Endothelial cell of umbilical vein (primary cell): Measurements from ENCODE around the gene CANT1. TPM values are rescaled to one million over a fixed set of nuclear protein-coding genes. Genes with fewer than 3 reads are reported as not detected.

Experiments
- BruUV-seq: library from RNA; stranded (reverse); fragments of 400-500 nt; replicated peaks from 2 replicates; lab custom pipeline; 2021; lab: Mats Ljungman, UMichigan
- CTCF ChIA-PET: fragments of 300-600, 350-600 bp; sonication (Branson Sonifier 250); formaldehyde crosslinking; loops from one replicate; lab custom pipeline; 2021; ENCODE audit warnings: antibody characterized with exemption, inconsistent platforms; lab: Charles Lee
- POLR2A ChIA-PET: fragments of 300-600, 350-600 bp; sonication (Branson Sonifier 250); formaldehyde crosslinking; loops from one replicate; lab custom pipeline; 2021; ENCODE audit warnings: antibody characterized with exemption, inconsistent platforms; lab: Charles Lee
- DNase-seq: peaks from one replicate; pipeline ENCODE4 v3.0.0-alpha.2; 2011; ENCODE audit warnings: low read depth, low spot score
- FAIRE-seq: peaks from 2 replicates; lab custom pipeline; 2011; peaks lifted over from hg19 to GRCh38; lab: Jason Lieb, UNC
- H2AFZ ChIP-seq: 2 replicates; pipeline ENCODE4 v1.6.0; 2012; ENCODE audit warnings: low read depth, low read length, control low read depth, inconsistent platforms
- H3K27ac ChIP-seq: 2 replicates; pipeline ENCODE4 v1.5.1; 2011; ENCODE audit warnings: low read depth, mild to moderate bottlenecking, control low read depth, low read length, moderate library complexity; ENCODE audit not compliant: insufficient read depth
- H3K27me3 ChIP-seq, 2 experiments: 2 replicates each; pipeline versions ENCODE4 v1.6.0 to v1.6.1; 2011; ENCODE audit warnings: low read length in 2 of 2, mixed read lengths in 1 of 2; ENCODE audit not compliant: control insufficient read depth in 2 of 2, insufficient read depth in 2 of 2
- H3K36me3 ChIP-seq, 2 experiments: 2 replicates in 1 of 2; 3 replicates in 1 of 2; pipeline ENCODE4 v1.5.1; 2011; ENCODE audit warnings: low read length in 2 of 2, mild to moderate bottlenecking in 1 of 2, moderate library complexity in 1 of 2; ENCODE audit not compliant: control insufficient read depth in 2 of 2, insufficient read depth in 2 of 2; ENCODE audit errors: extremely low read depth in 1 of 2
- H3K4me1 ChIP-seq: 3 replicates; pipeline ENCODE4 v1.5.1; 2011; ENCODE audit warnings: mild to moderate bottlenecking, low read length; ENCODE audit not compliant: control insufficient read depth, insufficient read depth; ENCODE audit errors: extremely low read depth
- H3K4me2 ChIP-seq: 2 replicates; pipeline ENCODE4 v1.6.1; 2011; ENCODE audit warnings: low read length, control low read depth, mixed read lengths; ENCODE audit not compliant: insufficient read depth
- H3K4me3 ChIP-seq, 3 experiments: fragments of 200-600 bp in 1 of 3; sonication (generic), shearing (Covaris generic) in 1 of 3; replicated peaks in 1 of 3; 2 replicates each; pipeline ENCODE4 v1.5.1; 2011 to 2016; ENCODE audit warnings: control low read depth in 3 of 3, low read length in 3 of 3, mild to moderate bottlenecking in 2 of 3, inconsistent platforms in 1 of 3, low read depth in 1 of 3, moderate library complexity in 1 of 3; ENCODE audit not compliant: insufficient read depth in 1 of 3
- H3K79me2 ChIP-seq: 2 replicates; pipeline ENCODE4 v1.6.0; 2012; ENCODE audit warnings: low read length, inconsistent platforms; ENCODE audit not compliant: control insufficient read depth, insufficient read depth
- H3K9ac ChIP-seq: replicated peaks from 2 replicates; pipeline ENCODE3; 2011; ENCODE audit warnings: low read length, control low read depth; ENCODE audit not compliant: insufficient read depth; ENCODE audit errors: extremely low read depth
- H3K9me1 ChIP-seq: replicated peaks from 3 replicates; pipeline ENCODE4 v1.6.0; 2011; ENCODE audit warnings: mild to moderate bottlenecking, low read length; ENCODE audit not compliant: control insufficient read depth, insufficient read depth; ENCODE audit errors: extremely low read depth
- H3K9me3 ChIP-seq: replicated peaks from 2 replicates; pipeline ENCODE4 v1.5.1; 2012; ENCODE audit warnings: low read length, inconsistent platforms; ENCODE audit not compliant: control insufficient read depth, insufficient read depth
- H4K20me1 ChIP-seq: replicated peaks from 2 replicates; pipeline ENCODE3; 2011; ENCODE audit warnings: mild to moderate bottlenecking, low read length; ENCODE audit not compliant: control insufficient read depth, insufficient read depth; ENCODE audit errors: extremely low read depth
- EZH2 ChIP-seq: IDR thresholded peaks from 2 replicates; pipeline ENCODE4 v1.6.1; 2012; ENCODE audit warnings: borderline replicate concordance, low read depth, mild to moderate bottlenecking, moderate library complexity, low read length, inconsistent platforms; ENCODE audit not compliant: severe bottlenecking
- FOS ChIP-seq: IDR thresholded peaks from 2 replicates; pipeline ENCODE4 v1.6.1; 2011; ENCODE audit warnings: mild to moderate bottlenecking, low read length, moderate library complexity, borderline replicate concordance; ENCODE audit not compliant: insufficient read depth
- GATA2 ChIP-seq: IDR thresholded peaks from 2 replicates; pipeline ENCODE4 v1.7.0; 2011; ENCODE audit warnings: low read depth, mild to moderate bottlenecking, moderate library complexity, mixed read lengths, low read length; ENCODE audit not compliant: insufficient read length, insufficient read depth
- JUN ChIP-seq: IDR thresholded peaks from 2 replicates; pipeline ENCODE4 v1.6.1; 2011; ENCODE audit warnings: borderline replicate concordance, low read depth; ENCODE audit not compliant: insufficient read length, insufficient read depth
- MYC ChIP-seq: IDR thresholded peaks from one replicate; pipeline ENCODE4 v1.6.1; 2011; ENCODE audit warnings: mild to moderate bottlenecking, low read depth, low read length
- POLR2A ChIP-seq: IDR thresholded peaks from 2 replicates; pipeline ENCODE4 v1.6.1; 2012; ENCODE audit warnings: low read depth, mild to moderate bottlenecking, control low read depth, low read length
- POLR2AphosphoS5 ChIP-seq: IDR thresholded peaks from 2 replicates; pipeline ENCODE4 v1.6.1; 2012; ENCODE audit warnings: low read depth, mild to moderate bottlenecking, control low read depth, low read length, moderate library complexity; ENCODE audit not compliant: insufficient read depth
- dilution Hi-C: fragments of 300-500 bp; cut with MboI; formaldehyde crosslinking; loops from one replicate; pipeline ENCODE4 v1.15.0; 2019; ENCODE audit warnings: low sequenced_read_pairs; ENCODE audit not compliant: extremely low pct_ligation_motif_present
- intact Hi-C: fragments of 100-400 bp; cut with micrococcal nuclease; formaldehyde crosslinking; loops from one replicate; pipeline ENCODE4 v1.10.0; 2022
- polyA plus RNA-seq, 4 experiments: library from polyadenylated mRNA; depleted of rRNA in 3 of 4; stranded (reverse) in 3 of 4; unstranded in 1 of 4; fragments of >200 nt; gene quantifications; 2 replicates each; pipeline versions ENCODE4 v1.2.1 to v1.2.3, GENCODE V29; 2011 to 2012; ENCODE audit warnings: missing spikeins in 1 of 4
- total RNA-seq: library from RNA; stranded (reverse); gene quantifications from 2 replicates; pipeline ENCODE4 v1.2.3, GENCODE V29; 2021
- TF ChIP-seq, protein P1 (sequence below), 2 donors: IDR thresholded peaks; 1 replicate in 1 of 2; 2 replicates in 1 of 2; pipeline ENCODE4 v1.5.1; 2011; ENCODE audit warnings: low read length in 2 of 2, mild to moderate bottlenecking in 2 of 2, moderate library complexity in 2 of 2, control low read depth in 1 of 2, inconsistent platforms in 1 of 2, low read depth in 1 of 2; ENCODE audit not compliant: insufficient read depth in 1 of 2; ENCODE audit errors: extremely low read depth in 1 of 2
- TF ChIP-seq, protein P2 (sequence below): IDR thresholded peaks from 2 replicates; pipeline ENCODE4 v1.6.1; 2011; ENCODE audit not compliant: insufficient read depth, insufficient read length

Gene CANT1
- total and polyA plus RNA-seq, 2 donors (not counting 3 experiments of a cell fraction or from before 2014, with no cell fraction given) = 85.0 to 93.6 TPM

DNA sequence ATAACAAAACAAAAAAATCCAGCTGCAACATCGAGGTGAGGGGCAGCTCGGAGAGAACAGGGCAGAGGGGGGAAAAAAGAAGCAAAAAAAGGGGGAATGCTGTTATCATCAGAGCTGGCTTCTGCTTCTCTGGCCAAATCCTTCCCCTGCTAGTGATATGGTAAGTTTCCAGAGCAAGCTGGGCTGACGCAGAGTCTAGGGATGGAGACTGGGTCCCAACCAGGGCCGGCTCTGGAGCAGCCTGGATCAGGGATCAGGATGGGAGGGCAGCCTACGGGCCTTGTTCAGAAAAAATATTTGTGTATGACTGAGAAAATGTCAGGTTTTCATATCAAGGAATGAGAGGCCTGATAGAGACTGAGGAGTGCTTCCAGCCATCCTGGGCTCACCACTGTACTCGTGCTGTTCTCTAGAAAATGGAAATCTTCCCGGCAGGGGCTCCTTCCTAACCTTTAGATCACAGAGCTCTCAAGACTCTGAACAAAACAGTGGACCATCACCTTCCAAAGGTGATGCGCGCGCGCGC, 13.7 kb upstream of the CANT1 start:
- dilution Hi-C loops = no loop called here
- no peaks in the 10 kb centered on the region for H3K9me1 ChIP-seq
- H4K20me1 ChIP-seq = no peaks in the 10 kb centered on the region
- H3K79me2 ChIP-seq = no peaks in the 10 kb centered on the region
- H3K9ac ChIP-seq = no peak overlapping the region
- H3K4me2 ChIP-seq = no peak overlapping the region
- intact Hi-C loops = no loop called here
- DNase-seq (no peak), FAIRE-seq (no peak)
- peaks cover 0 to 10% of the 10 kb centered on the region in 2 experiments for H3K27me3 ChIP-seq
- H3K4me3 ChIP-seq = no peak overlapping the region
- no peak overlapping the region for H2AFZ ChIP-seq
- H3K27ac ChIP-seq = no peak overlapping the region
- no TSS peak for BruUV-seq
- CTCF ChIA-PET = interaction anchor here (1.1 to 3.7 kb wide), 3 partner anchors 13 to 22 kb away, joined by 4 to 75 read pairs (median 15); no protein-coding TSS in a partner anchor
- H3K4me1 ChIP-seq = peaks cover 28% of the 10 kb centered on the region
- H3K36me3 ChIP-seq = no peaks in the 10 kb centered on the region
- no peaks in the 10 kb centered on the region for H3K9me3 ChIP-seq
- TF ChIP-seq JUN (no peak), EZH2 (no peak), POLR2A (no peak), GATA2 (no peak), MYC (no peak), FOS (no peak), POLR2AphosphoS5 (no peak)
- TF ChIP-seq, protein P1, sequence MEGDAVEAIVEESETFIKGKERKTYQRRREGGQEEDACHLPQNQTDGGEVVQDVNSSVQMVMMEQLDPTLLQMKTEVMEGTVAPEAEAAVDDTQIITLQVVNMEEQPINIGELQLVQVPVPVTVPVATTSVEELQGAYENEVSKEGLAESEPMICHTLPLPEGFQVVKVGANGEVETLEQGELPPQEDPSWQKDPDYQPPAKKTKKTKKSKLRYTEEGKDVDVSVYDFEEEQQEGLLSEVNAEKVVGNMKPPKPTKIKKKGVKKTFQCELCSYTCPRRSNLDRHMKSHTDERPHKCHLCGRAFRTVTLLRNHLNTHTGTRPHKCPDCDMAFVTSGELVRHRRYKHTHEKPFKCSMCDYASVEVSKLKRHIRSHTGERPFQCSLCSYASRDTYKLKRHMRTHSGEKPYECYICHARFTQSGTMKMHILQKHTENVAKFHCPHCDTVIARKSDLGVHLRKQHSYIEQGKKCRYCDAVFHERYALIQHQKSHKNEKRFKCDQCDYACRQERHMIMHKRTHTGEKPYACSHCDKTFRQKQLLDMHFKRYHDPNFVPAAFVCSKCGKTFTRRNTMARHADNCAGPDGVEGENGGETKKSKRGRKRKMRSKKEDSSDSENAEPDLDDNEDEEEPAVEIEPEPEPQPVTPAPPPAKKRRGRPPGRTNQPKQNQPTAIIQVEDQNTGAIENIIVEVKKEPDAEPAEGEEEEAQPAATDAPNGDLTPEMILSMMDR (IDR thresholded peaks at IDR 0.05; ENCODE audit: extremely low read depth in 1 of 2, insufficient read depth in 1 of 2, low read depth in 1 of 2, low read length in 2 of 2) = no peak
- TF ChIP-seq, protein P2, sequence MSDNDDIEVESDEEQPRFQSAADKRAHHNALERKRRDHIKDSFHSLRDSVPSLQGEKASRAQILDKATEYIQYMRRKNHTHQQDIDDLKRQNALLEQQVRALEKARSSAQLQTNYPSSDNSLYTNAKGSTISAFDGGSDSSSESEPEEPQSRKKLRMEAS = no peak
- POLR2A ChIA-PET = interaction anchor here (0.6 kb wide), 1 partner anchor 10 kb away, joined by 5 read pairs; no protein-coding TSS in a partner anchor
